ENCODE data around the gene SMAGP.

The SMAGP gene

GRCh38 chr12:51217968-51218606, 52.1 kb downstream of the SMAGP start, which contains the start of gene POU6F1:
TSS of gene POU6F1 (minus strand) at chr12:51218062. CDS start at chr12:51206836, 11,226 bp downstream.
- TF ChIP-seq POLR2AphosphoS5 (IDR thresholded peaks at IDR 0.05; ENCODE audit: low read depth, low read length) (no peak; the same call in 1 of the 2 replicates), FOXP2 (optimal IDR thresholded peaks at IDR 0.05; ENCODE audit: borderline replicate concordance, extremely low read depth, extremely low read length, insufficient read depth) (no peak), TAF1 (IDR thresholded peaks at IDR 0.05; ENCODE audit: borderline replicate concordance, insufficient read depth, low read length) (peak; percentile 58; the same call in 1 of the 2 replicates), REST (IDR thresholded peaks at IDR 0.05; ENCODE audit: insufficient read depth in 1 of 2, low read depth in 2 of 2, low read length in 2 of 2) (no peak), SIN3A (IDR thresholded peaks at IDR 0.05; ENCODE audit: borderline replicate concordance, insufficient read depth, low read length) (peak; percentile 89; the same call in 1 of the 2 replicates)

GRCh38 chr12:51217133-51217967, 52.9 kb downstream of the SMAGP start:
- TF ChIP-seq POLR2AphosphoS5 (IDR thresholded peaks at IDR 0.05; ENCODE audit: low read depth, low read length) (no peak), REST (IDR thresholded peaks at IDR 0.05; ENCODE audit: insufficient read depth in 1 of 2, low read depth in 2 of 2, low read length in 2 of 2) (no peak), FOXP2 (optimal IDR thresholded peaks at IDR 0.05; ENCODE audit: borderline replicate concordance, extremely low read depth, extremely low read length, insufficient read depth) (peak; percentile 10), SIN3A (IDR thresholded peaks at IDR 0.05; ENCODE audit: borderline replicate concordance, insufficient read depth, low read length) (no peak), TAF1 (IDR thresholded peaks at IDR 0.05; ENCODE audit: borderline replicate concordance, insufficient read depth, low read length) (no peak)

GRCh38 chr12:51216642-51217041, 53.6 kb downstream of the SMAGP start:
- TF ChIP-seq FOXP2 (optimal IDR thresholded peaks at IDR 0.05; ENCODE audit: borderline replicate concordance, extremely low read depth, extremely low read length, insufficient read depth): no peak
- TF ChIP-seq POLR2AphosphoS5 (IDR thresholded peaks at IDR 0.05; ENCODE audit: low read depth, low read length): no peak
- TF ChIP-seq TAF1 (IDR thresholded peaks at IDR 0.05; ENCODE audit: borderline replicate concordance, insufficient read depth, low read length): no peak
- no peak for TF ChIP-seq REST (IDR thresholded peaks at IDR 0.05; ENCODE audit: insufficient read depth in 1 of 2, low read depth in 2 of 2, low read length in 2 of 2)
- TF ChIP-seq SIN3A (IDR thresholded peaks at IDR 0.05; ENCODE audit: borderline replicate concordance, insufficient read depth, low read length): no peak

- TF ChIP-seq FOXP2 (optimal IDR thresholded peaks at IDR 0.05; ENCODE audit: borderline replicate concordance, extremely low read depth, extremely low read length, insufficient read depth) (no peak), POLR2AphosphoS5 (IDR thresholded peaks at IDR 0.05; ENCODE audit: low read depth, low read length) (no peak), TAF1 (IDR thresholded peaks at IDR 0.05; ENCODE audit: borderline replicate concordance, insufficient read depth, low read length) (no peak), REST (IDR thresholded peaks at IDR 0.05; ENCODE audit: insufficient read depth in 1 of 2, low read depth in 2 of 2, low read length in 2 of 2) (no peak), SIN3A (IDR thresholded peaks at IDR 0.05; ENCODE audit: borderline replicate concordance, insufficient read depth, low read length) (no peak)
Observed at GRCh38 chr12:51214895-51215294, 55.3 kb downstream of the SMAGP start.

Data from PFSK-1 (cell line).